Activated CD8-positive, alpha-beta memory T cell treated with anti-CD3 and anti-CD28 coated beads, Interleukin-2, amount 10 ng/mL, durations not matched to agents 7 days and 5 days (primary cell): ENCODE measurements around the gene CENPT. TPM values are rescaled to one million over a fixed set of nuclear protein-coding genes. Genes with fewer than 3 reads are reported as not detected.

ENCODE experiments used
- ATAC-seq: fragments of 150-1000 bp; cut with Tn5 transposase; one replicate; pipeline ENCODE4 v1.10.0; 2021; ENCODE audit warnings: moderate library complexity
- CTCF ChIA-PET: fragments of 350-600 bp; sonication (Branson Sonifier 250); formaldehyde crosslinking; loops from one replicate; lab custom pipeline; 2021; ENCODE audit warnings: antibody characterized with exemption; lab: Charles Lee
- DNase-seq: peaks from one replicate; pipeline ENCODE4 v3.0.0-alpha.2; 2020
- H3K27ac Mint-ChIP-seq: one replicate; pipeline ENCODE4 v1.8.0; 2021; ENCODE audit warnings: mild to moderate bottlenecking, mixed read lengths
- H3K27me3 Mint-ChIP-seq: one replicate; pipeline ENCODE4 v1.8.0; 2021; ENCODE audit warnings: mixed read lengths
- H3K36me3 Mint-ChIP-seq: one replicate; pipeline ENCODE4 v1.8.0; 2021; ENCODE audit warnings: mild to moderate bottlenecking, mixed read lengths
- H3K4me1 Mint-ChIP-seq: one replicate; pipeline ENCODE4 v1.8.0; 2021; ENCODE audit warnings: mixed read lengths
- H3K4me3 Mint-ChIP-seq: one replicate; pipeline ENCODE4 v1.8.0; 2021; ENCODE audit warnings: mild to moderate bottlenecking, moderate library complexity, mixed read lengths
- H3K9me3 Mint-ChIP-seq: one replicate; pipeline ENCODE4 v1.8.0; 2022; ENCODE audit warnings: low read depth, mixed read lengths
- total RNA-seq, 2 experiments: library from RNA; stranded (reverse); gene quantifications; one replicate each; pipeline ENCODE4 v1.2.3, GENCODE V29; 2021

CENPT gene
- total RNA-seq, 2 experiments from 2014 or later = 61.8 to 69.3 TPM

DNA sequence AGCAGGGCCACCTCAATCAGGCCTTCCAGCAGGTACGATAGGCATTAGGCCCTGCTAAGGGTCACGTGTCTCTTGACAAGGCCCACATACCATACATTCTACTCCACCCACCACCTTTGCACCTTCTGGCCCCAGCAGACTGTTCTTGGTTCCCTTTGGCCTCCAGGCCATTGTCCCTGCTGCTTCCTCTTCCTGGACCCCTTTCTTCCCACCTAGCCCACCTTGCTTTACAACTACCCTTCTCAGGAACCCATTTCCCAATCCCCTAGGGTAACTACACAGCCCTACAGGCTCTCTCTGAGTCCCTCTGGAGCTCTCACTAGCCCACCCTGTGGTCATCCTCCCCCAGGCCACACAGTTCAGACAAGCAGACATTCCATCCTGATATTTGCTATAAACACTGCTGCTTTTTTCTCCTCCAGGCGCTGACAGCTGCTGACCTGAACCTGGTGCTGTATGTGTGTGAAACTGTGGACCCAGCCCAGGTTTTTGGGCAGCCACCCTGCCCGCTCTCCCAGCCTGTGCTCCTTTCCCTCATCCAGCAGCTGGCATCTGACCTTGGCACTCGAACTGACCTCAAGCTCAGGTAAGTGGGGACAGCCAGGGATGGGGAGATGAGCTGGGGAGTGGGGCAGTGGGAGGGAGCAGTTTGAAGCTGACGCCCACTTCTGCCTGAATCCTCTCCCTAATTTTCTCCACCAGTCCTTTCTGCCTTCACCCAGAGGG, 35.8 kb upstream of the CENPT start:
- no peaks in the 10 kb centered on the region for H3K4me1 Mint-ChIP-seq
- CTCF ChIA-PET = interaction anchor here (0.9 to 3.9 kb wide), 39 partner anchors 9 to 211 kb away, joined by 3 to 38 read pairs (median 6); partner anchors contain the start of genes CTRL, EDC4, NFATC3 and NUTF2
- ATAC-seq = peak; percentile 8
- no peaks in the 10 kb centered on the region for H3K9me3 Mint-ChIP-seq
- H3K27me3 Mint-ChIP-seq = no peaks in the 10 kb centered on the region
- H3K36me3 Mint-ChIP-seq = peaks cover 28% of the 10 kb centered on the region
- peak overlapping the region; percentile 46 for H3K27ac Mint-ChIP-seq
- DNase-seq = no peak
- no peak overlapping the region for H3K4me3 Mint-ChIP-seq

DNA sequence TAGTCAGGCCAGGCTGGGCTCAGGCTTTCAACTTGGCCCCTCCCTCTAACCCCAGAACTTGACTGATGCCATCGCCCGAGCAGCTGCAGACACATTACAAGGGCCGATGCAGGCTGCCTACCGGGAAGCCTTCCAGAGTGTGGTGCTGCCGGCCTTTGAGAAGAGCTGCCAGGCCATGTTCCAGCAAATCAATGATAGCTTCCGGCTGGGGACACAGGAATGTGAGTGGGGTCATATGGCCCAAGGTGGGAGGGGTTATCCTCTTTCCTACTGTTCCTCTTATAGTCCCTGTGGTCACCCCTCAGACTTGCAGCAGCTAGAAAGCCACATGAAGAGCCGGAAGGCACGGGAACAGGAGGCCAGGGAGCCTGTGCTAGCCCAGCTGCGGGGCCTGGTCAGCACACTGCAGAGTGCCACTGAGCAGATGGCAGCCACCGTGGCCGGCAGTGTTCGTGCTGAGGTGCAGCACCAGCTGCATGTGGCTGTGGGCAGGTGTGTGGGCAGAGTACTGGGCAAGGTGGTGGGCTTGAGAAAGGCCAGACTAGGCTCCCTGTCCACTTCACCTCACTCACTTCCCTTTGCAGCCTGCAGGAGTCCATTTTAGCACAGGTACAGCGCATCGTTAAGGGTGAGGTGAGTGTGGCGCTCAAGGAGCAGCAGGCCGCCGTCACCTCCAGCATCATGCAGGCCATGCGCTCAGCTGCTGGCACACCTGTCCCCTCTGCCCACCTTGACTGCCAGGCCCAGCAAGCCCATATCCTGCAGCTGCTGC, 35.1 kb upstream of the CENPT start:
- CTCF ChIA-PET = interaction anchor here (1.1 to 3.9 kb wide), 19 partner anchors 8 to 210 kb away, joined by 3 to 38 read pairs (median 10); partner anchors contain the start of genes EDC4, PSKH1 and PSMB10
- DNase-seq (no peak), ATAC-seq (no peak)
- Mint-ChIP-seq H3K9me3 (no peaks in the 10 kb centered on the region), H3K27ac (no peak overlapping the region), H3K4me1 (no peaks in the 10 kb centered on the region), H3K27me3 (no peaks in the 10 kb centered on the region), H3K4me3 (no peak overlapping the region), H3K36me3 (peaks cover 32% of the 10 kb centered on the region)

DNA sequence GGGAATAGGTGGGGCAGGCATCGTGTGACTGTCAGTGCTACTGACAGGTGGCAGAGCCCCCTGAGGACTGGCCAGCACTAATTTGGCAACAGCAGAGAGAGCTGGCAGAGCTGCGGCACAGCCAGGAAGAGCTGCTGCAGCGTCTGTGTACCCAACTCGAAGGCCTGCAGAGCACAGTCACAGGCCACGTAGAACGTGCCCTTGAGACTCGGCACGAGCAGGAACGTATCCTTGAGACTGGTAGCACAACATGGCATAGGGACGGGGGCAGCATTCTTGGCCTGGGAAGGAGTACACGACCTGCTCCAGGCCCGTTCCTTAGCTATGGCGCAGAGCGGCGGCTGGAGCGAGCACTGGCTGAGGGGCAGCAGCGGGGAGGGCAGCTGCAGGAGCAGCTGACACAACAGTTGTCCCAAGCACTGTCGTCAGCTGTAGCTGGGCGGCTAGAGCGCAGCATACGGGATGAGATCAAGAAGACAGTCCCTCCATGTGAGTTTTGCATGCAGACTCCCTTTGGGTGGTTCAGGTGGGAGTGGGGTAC, 34.2 kb upstream of the CENPT start:
- H3K27ac Mint-ChIP-seq = no peak overlapping the region
- H3K27me3 Mint-ChIP-seq = no peaks in the 10 kb centered on the region
- no peaks in the 10 kb centered on the region for H3K4me1 Mint-ChIP-seq
- no peak overlapping the region for H3K4me3 Mint-ChIP-seq
- ATAC-seq = no peak
- no peaks in the 10 kb centered on the region for H3K9me3 Mint-ChIP-seq
- H3K36me3 Mint-ChIP-seq = peaks cover 40% of the 10 kb centered on the region
- CTCF ChIA-PET = interaction anchor here (0.7 to 3.9 kb wide), 11 partner anchors 8 to 209 kb away, joined by 3 to 38 read pairs (median 7); partner anchors contain the start of gene EDC4
- no peak for DNase-seq

DNA sequence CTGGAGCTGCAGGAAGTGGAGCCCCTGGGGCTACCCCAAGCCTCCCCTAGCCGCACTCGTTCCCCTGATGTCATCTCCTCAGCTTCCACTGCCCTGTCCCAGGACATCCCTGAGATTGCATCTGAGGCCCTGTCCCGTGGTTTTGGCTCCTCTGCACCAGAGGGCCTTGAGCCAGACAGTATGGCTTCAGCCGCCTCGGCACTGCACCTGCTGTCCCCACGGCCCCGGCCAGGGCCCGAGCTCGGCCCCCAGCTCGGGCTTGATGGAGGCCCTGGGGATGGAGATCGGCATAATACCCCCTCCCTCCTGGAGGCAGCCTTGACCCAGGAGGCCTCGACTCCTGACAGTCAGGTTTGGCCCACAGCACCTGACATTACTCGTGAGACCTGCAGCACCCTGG, 33.1 kb upstream of the CENPT start:
- DNase-seq = no peak
- CTCF ChIA-PET = interaction anchor here (1.1 to 3.9 kb wide), 2 partner anchors 47 to 208 kb away, joined by 3 to 38 read pairs; no protein-coding TSS in a partner anchor
- no peak overlapping the region for H3K4me3 Mint-ChIP-seq
- H3K27me3 Mint-ChIP-seq = no peaks in the 10 kb centered on the region
- peaks cover 6% of the 10 kb centered on the region for H3K4me1 Mint-ChIP-seq
- H3K36me3 Mint-ChIP-seq = peaks cover 46% of the 10 kb centered on the region
- no peaks in the 10 kb centered on the region for H3K9me3 Mint-ChIP-seq
- H3K27ac Mint-ChIP-seq = no peak overlapping the region
- ATAC-seq = no peak

DNA sequence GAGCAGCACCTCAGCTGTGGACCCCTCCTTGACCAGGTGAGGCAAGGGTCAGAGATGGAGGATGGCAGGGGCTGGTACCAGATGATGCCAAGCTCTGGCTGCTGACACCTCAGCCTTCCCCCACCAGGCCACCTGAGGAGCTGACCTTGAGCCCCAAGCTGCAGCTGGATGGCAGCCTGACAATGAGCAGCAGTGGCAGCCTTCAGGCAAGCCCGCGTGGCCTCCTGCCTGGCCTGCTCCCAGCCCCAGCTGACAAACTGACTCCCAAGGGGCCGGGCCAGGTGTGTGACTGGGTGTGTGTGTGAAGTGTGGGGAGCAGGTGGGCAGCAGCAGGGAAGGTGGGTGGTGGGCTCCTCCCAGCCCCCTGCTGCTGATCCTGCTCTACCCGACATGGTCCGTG, 32.4 kb upstream of the CENPT start:
- Mint-ChIP-seq H3K4me1 (peaks cover 12% of the 10 kb centered on the region), H3K36me3 (peaks cover 46% of the 10 kb centered on the region), H3K4me3 (no peak overlapping the region), H3K9me3 (no peaks in the 10 kb centered on the region), H3K27me3 (no peaks in the 10 kb centered on the region), H3K27ac (no peak overlapping the region)
- ATAC-seq (no peak), DNase-seq (no peak)
- CTCF ChIA-PET = interaction anchor here (1.1 to 1.2 kb wide), 2 partner anchors 9 to 63 kb away, joined by 3 to 4 read pairs; no protein-coding TSS in a partner anchor

DNA sequence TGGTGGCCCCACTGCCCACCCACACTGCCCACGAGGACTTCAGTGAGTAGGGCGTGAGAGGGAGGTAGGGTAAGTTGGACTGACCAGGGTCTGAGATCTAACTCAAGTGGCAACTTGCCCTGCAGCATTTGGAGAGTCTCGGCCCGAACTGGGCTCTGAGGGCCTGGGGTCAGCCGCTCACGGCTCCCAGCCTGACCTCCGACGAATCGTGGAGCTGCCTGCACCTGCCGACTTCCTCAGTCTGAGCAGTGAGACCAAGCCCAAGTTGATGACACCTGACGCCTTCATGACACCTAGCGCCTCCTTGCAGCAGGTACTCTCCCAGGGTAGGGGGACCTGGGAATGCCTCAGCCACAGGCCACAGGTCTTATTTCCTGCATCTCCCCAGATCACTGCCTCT, 32.0 kb upstream of the CENPT start:
- CTCF ChIA-PET = interaction anchor here (1.1 to 1.5 kb wide), 3 partner anchors 9 to 63 kb away, joined by 3 to 6 read pairs (median 4); no protein-coding TSS in a partner anchor
- Mint-ChIP-seq H3K36me3 (peaks cover 45% of the 10 kb centered on the region), H3K27ac (no peak overlapping the region), H3K4me1 (peaks cover 17% of the 10 kb centered on the region), H3K9me3 (no peaks in the 10 kb centered on the region), H3K27me3 (no peaks in the 10 kb centered on the region), H3K4me3 (no peak overlapping the region)
- DNase-seq (no peak), ATAC-seq (no peak)

DNA sequence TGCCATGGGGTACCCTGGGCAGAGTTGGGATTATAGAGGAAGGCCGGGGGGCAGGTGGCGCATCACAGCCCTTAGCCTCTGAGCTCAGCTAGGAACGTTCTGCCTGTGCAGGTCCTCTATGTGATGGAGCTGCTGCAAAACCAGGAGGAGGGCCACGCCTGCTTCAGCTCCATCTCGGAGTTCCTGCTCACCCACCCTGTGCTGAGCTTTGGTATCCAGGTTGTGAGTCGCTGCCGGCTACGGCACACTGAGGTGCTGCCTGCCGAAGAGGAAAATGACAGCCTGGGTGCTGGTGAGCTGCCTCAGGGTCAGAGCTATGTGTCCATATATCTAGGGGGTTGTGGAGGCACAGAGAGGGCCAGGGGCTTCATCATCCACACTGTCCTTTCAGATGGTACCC, 31.4 kb upstream of the CENPT start:
- H3K4me1 Mint-ChIP-seq = peaks cover 23% of the 10 kb centered on the region
- H3K27ac Mint-ChIP-seq = no peak overlapping the region

DNA sequence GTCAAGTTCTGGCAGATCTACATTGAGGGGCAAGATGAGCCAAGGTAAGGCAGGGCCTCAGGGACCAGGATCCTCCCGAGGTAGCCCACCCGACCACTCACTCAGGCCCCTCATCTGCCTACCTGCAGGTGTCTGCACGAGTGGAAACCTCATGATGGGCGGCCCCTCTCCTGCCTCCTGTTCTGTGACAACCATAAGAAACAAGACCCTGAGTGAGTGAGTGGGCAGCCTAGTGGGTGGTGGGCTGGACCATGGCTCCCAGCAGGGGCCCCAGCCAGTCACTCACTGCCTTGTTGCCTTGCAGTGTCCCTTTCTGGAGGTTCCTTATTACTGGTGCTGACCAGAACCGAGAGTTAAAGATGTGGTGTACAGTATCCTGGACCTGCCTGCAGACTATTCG, 30.7 kb upstream of the CENPT start:
- CTCF ChIA-PET = interaction anchor here (1.5 kb wide), 1 partner anchor 32 kb away, joined by 6 read pairs; no protein-coding TSS in a partner anchor
- no peak for ATAC-seq
- Mint-ChIP-seq H3K4me3 (no peak overlapping the region), H3K9me3 (no peaks in the 10 kb centered on the region), H3K4me1 (peaks cover 26% of the 10 kb centered on the region), H3K27ac (no peak overlapping the region), H3K27me3 (no peaks in the 10 kb centered on the region), H3K36me3 (peaks cover 36% of the 10 kb centered on the region)
- no peak for DNase-seq

More for the DNA sequence above, 31.4 kb upstream of the CENPT start:
- Mint-ChIP-seq H3K27me3 (no peaks in the 10 kb centered on the region), H3K36me3 (peaks cover 41% of the 10 kb centered on the region), H3K4me3 (no peak overlapping the region), H3K9me3 (no peaks in the 10 kb centered on the region)
- no peak for ATAC-seq
- no peak for DNase-seq
- CTCF ChIA-PET = interaction anchor here (1.1 to 1.5 kb wide), 3 partner anchors 8 to 62 kb away, joined by 3 to 6 read pairs (median 4); no protein-coding TSS in a partner anchor

DNA sequence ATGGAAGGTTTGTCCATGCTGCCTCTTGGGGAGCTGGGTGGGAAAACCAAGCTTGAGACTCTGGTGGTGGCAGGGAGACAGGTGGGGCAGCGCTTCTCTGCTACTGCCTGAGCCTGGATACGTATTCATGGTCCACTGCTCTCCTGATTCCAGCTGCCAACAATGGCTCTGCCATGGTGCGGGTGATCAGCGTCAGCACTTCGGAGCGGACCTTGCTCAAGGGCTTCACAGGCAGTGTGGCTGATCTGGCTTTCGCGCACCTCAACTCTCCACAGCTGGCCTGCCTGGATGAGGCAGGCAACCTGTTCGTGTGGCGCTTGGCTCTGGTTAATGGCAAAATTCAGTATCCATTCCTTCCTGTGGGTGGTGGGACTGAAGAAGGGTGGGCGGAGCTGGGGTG, 29.6 kb upstream of the CENPT start:
- CTCF ChIA-PET = interaction anchor here (0.5 to 1.1 kb wide), 2 partner anchors 51 to 233 kb away, joined by 3 to 5 read pairs; no protein-coding TSS in a partner anchor
- no peak overlapping the region for H3K4me3 Mint-ChIP-seq
- H3K27ac Mint-ChIP-seq = no peak overlapping the region
- H3K9me3 Mint-ChIP-seq = no peaks in the 10 kb centered on the region
- no peaks in the 10 kb centered on the region for H3K27me3 Mint-ChIP-seq
- peaks cover 33% of the 10 kb centered on the region for H3K36me3 Mint-ChIP-seq
- ATAC-seq (no peak), DNase-seq (no peak)
- peaks cover 31% of the 10 kb centered on the region for H3K4me1 Mint-ChIP-seq

DNA sequence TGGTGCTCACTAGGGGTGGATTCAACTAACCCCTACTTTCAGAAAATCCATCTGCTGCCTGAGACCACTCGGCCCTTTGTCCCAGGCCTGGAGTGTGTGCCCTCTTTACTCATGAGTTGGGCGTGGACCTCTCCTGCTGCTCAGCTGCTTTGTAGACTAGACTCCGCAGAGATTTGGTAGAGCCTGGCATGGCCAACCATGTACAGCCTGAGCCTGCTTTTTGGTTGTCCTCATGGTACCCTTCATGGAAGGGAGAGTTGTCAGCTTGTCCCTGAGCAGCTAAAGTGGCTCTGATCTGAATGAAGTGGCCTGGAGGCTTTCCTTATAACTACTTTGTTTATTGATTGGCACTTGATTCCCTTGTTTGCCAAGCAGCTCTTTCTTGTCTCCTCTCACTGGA, 26.9 kb upstream of the CENPT start:
- DNase-seq (no peak), ATAC-seq (no peak)
- peaks cover 31% of the 10 kb centered on the region for H3K4me1 Mint-ChIP-seq
- peak overlapping the region; percentile 80 for H3K4me3 Mint-ChIP-seq
- no peaks in the 10 kb centered on the region for H3K27me3 Mint-ChIP-seq
- H3K27ac Mint-ChIP-seq = peak overlapping the region; percentile 90
- CTCF ChIA-PET = interaction anchor here (1.2 to 3.2 kb wide), 6 partner anchors 9 to 59 kb away, joined by 3 to 27 read pairs (median 6); partner anchors contain the start of gene NRN1L
- peaks cover 34% of the 10 kb centered on the region for H3K36me3 Mint-ChIP-seq
- H3K9me3 Mint-ChIP-seq = no peaks in the 10 kb centered on the region

DNA sequence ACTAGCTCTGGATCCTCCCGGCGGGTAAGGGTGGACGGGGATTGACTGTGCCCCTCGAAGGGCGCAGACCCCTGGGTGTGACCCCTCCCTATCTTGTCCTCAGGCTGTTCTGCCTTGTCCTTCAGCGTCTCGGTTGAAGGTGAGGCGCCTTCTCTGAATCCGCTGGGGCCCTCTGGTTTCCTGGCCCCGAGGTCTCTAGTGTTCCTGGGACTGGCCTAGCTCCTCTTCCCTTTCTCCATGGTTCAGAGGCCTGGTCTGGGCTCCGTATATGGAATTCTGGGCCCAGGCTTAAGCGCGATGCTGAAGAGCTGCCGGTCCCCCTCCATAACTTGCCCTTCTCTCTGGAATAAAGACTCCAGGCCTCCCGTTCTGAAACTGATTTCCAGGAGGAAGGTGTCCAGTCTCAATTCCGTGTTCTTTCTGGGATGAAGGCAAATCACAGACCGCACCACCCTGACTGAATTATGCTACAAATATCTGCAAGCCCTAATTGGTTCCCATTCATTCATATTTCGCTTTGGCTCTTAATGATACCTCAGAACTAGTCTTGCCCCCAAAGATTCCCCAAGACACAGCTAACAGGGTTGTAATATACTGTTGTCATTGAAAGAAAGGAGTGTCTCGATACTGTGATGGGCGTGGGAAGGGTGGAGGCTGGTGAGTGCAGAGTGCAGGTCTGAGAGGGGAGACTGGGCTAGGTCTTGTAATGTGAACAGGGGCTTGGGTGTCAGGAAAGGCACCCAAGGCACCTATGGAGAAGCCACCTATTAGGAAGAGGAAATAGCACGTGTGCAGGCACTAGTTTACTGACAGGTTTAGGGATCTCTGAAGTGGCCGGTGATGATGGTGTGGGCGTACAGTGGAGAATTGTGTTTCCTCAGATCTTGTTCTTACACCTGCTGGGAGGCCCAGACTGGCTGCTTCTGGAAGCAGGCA, 26.2 kb upstream of the CENPT start:
- peaks cover 28% of the 10 kb centered on the region for H3K36me3 Mint-ChIP-seq
- peak overlapping the region; percentile 80 for H3K4me3 Mint-ChIP-seq
- CTCF ChIA-PET = interaction anchor here (0.6 to 3.2 kb wide), 9 partner anchors 8 to 353 kb away, joined by 3 to 27 read pairs (median 5); partner anchors contain the start of genes DDX28, DUS2 and NRN1L
- H3K4me1 Mint-ChIP-seq = peaks cover 31% of the 10 kb centered on the region
- no peaks in the 10 kb centered on the region for H3K9me3 Mint-ChIP-seq
- ATAC-seq = peak; percentile 29
- no peaks in the 10 kb centered on the region for H3K27me3 Mint-ChIP-seq
- H3K27ac Mint-ChIP-seq = peak overlapping the region; percentile 90
- DNase-seq = peak; percentile 46
